Measurements from ENCODE around the gene NUB1. TPM values are rescaled to one million over a fixed set of nuclear protein-coding genes. Genes with fewer than 3 reads are reported as not detected.

The NUB1 gene
- total RNA-seq, 4 donors from 2014 or later = 50.5 to 60.3 (median 54.8) TPM

- peaks cover 0 to 6% (median 0%) of the 10 kb centered on the region in 3 donors for H3K4me1 ChIP-seq
- no peaks in the 10 kb centered on the region for H3K36me3 ChIP-seq
- TF ChIP-seq POLR2AphosphoS5 (IDR thresholded peaks at IDR 0.05) (no peak), CTCF (IDR thresholded peaks at IDR 0.05) (no peak), EP300 (IDR thresholded peaks at IDR 0.05) (no peak), POLR2A (IDR thresholded peaks at IDR 0.05) (no peak)
- no peaks in the 10 kb centered on the region for H3K9me3 ChIP-seq
- 0 to 60% methylated on average over 1 to 2 of the region's 2 CpGs for WGBS, 2 donors (ENCODE audit: low coverage in 1 of 2)
- H3K27me3 ChIP-seq = no peaks in the 10 kb centered on the region
- ATAC-seq = no peak
- H3K4me3 ChIP-seq = no peak overlapping the region
- H3K27ac ChIP-seq = peak overlapping the region in 1 of 4 donors; percentile 19
Measured at GRCh38 chr7:151327659-151328058, 14.0 kb upstream of the NUB1 start.

- TF ChIP-seq POLR2AphosphoS5 (IDR thresholded peaks at IDR 0.05) (no peak), POLR2A (IDR thresholded peaks at IDR 0.05) (no peak), CTCF (IDR thresholded peaks at IDR 0.05) (no peak), EP300 (IDR thresholded peaks at IDR 0.05) (no peak)
- no peaks in the 10 kb centered on the region for H3K36me3 ChIP-seq
- no peak for ATAC-seq
- no peaks in the 10 kb centered on the region for H3K27me3 ChIP-seq
- H3K27ac ChIP-seq = no peak overlapping the region
- H3K9me3 ChIP-seq = no peaks in the 10 kb centered on the region
- H3K4me3 ChIP-seq = no peak overlapping the region
- peaks cover 0 to 6% (median 0%) of the 10 kb centered on the region in 3 donors for H3K4me1 ChIP-seq
Measured at GRCh38 chr7:151330181-151330580, 11.4 kb upstream of the NUB1 start.

- ATAC-seq = no peak
- TF ChIP-seq EP300 (IDR thresholded peaks at IDR 0.05) = no peak
- H3K4me1 ChIP-seq = peaks cover 0 to 6% (median 0%) of the 10 kb centered on the region in 3 donors
- no peaks in the 10 kb centered on the region for H3K9me3 ChIP-seq
- H3K27ac ChIP-seq = no peak overlapping the region
- no peak overlapping the region for H3K4me3 ChIP-seq
- no peaks in the 10 kb centered on the region for H3K27me3 ChIP-seq
- no peaks in the 10 kb centered on the region for H3K36me3 ChIP-seq
- 73 to 74% methylated on average over 3 of the region's 3 CpGs for WGBS, 2 donors (ENCODE audit: low coverage in 1 of 2)
Measured at GRCh38 chr7:151330661-151331060, 11.0 kb upstream of the NUB1 start.

GRCh38 chr7:151334628-151335027 is 7.0 kb upstream of the NUB1 start:
- no peak for TF ChIP-seq POLR2AphosphoS5 (IDR thresholded peaks at IDR 0.05)
- no peak for TF ChIP-seq CTCF (IDR thresholded peaks at IDR 0.05)
- TF ChIP-seq EP300 (IDR thresholded peaks at IDR 0.05) = no peak
- TF ChIP-seq POLR2A (IDR thresholded peaks at IDR 0.05) = no peak
- 29 to 64% methylated on average over 1 of the region's 1 CpG for WGBS, 2 donors (ENCODE audit: low coverage in 1 of 2)
- Histone ChIP-seq H3K4me3 (no peak overlapping the region), H3K27ac (no peak overlapping the region), H3K4me1 (no peaks in the 10 kb centered on the region), H3K9me3 (peaks cover 0 to 5% (median 0%) of the 10 kb centered on the region in 3 donors), H3K36me3 (no peaks in the 10 kb centered on the region), H3K27me3 (no peaks in the 10 kb centered on the region)
- ATAC-seq = no peak

- Histone ChIP-seq H3K4me1 (peaks cover 0 to 3% (median 0%) of the 10 kb centered on the region in 3 donors), H3K4me3 (no peak overlapping the region), H3K36me3 (no peaks in the 10 kb centered on the region), H3K9me3 (peaks cover 0 to 5% (median 0%) of the 10 kb centered on the region in 3 donors), H3K27me3 (no peaks in the 10 kb centered on the region), H3K27ac (no peak overlapping the region)
- TF ChIP-seq POLR2AphosphoS5 (IDR thresholded peaks at IDR 0.05) = no peak
- no peak for TF ChIP-seq POLR2A (IDR thresholded peaks at IDR 0.05)
- no peak for TF ChIP-seq EP300 (IDR thresholded peaks at IDR 0.05)
- no peak for TF ChIP-seq CTCF (IDR thresholded peaks at IDR 0.05)
- 80 to 92% methylated on average over 11 of the region's 12 CpGs for WGBS, 2 donors (ENCODE audit: low coverage in 1 of 2)
- no peak for ATAC-seq
Measured at GRCh38 chr7:151336027-151336708, 5.4 kb upstream of the NUB1 start.
